ENCODE results near the gene LAMA2. TPM values are rescaled to one million over a fixed set of nuclear protein-coding genes. Genes with fewer than 3 reads are reported as not detected.

The LAMA2 gene
- total and polyA plus RNA-seq, 2 of the 13 experiments (the other 11 are each of a cell fraction or from before 2014, with no cell fraction given), result 0.11 to 0.28 TPM

DNA sequence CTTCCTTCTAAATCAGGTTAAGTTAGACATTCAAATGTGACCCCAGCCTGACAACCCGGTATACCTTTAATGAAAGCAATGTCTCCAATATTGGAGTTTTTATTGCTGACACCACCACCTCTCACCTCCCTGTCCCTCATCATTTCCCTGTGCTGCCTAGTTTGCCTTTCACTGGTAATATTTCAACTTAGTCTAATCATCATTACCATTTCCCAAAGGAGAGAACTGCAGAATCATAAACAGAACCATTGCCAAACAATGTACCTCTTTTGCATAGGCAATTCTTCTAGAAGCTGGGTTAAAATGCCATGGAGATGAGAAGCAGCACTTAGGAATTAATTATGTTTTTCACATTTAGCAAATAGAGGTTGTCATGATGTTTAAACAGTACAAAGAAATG, 370.3 kb downstream of the LAMA2 start:
- POLR2A ChIA-PET, result no interaction called here
- no peak for TF ChIP-seq DNMT1 (CRISPR knock-in tag; IDR thresholded peaks at IDR 0.05)
- TF ChIP-seq, protein P1, sequence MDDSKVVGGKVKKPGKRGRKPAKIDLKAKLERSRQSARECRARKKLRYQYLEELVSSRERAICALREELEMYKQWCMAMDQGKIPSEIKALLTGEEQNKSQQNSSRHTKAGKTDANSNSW (CRISPR knock-in tag; IDR thresholded peaks at IDR 0.05; ENCODE audit: borderline replicate concordance), result no peak
- TF ChIP-seq NRL (CRISPR knock-in tag; IDR thresholded peaks at IDR 0.05; ENCODE audit: borderline replicate concordance), result no peak
- no peak for TF ChIP-seq MIXL1 (CRISPR knock-in tag; IDR thresholded peaks at IDR 0.05)
- TF ChIP-seq GATAD2A (CRISPR knock-in tag; IDR thresholded peaks at IDR 0.05), result no peak
- TF ChIP-seq ETV5 (CRISPR knock-in tag; IDR thresholded peaks at IDR 0.05; ENCODE audit: borderline replicate concordance), result no peak
- no peak for TF ChIP-seq CREM (IDR thresholded peaks at IDR 0.05)
- TF ChIP-seq CREM (CRISPR knock-in tag; IDR thresholded peaks at IDR 0.05), result no peak
- TF ChIP-seq MTA3 (CRISPR knock-in tag; IDR thresholded peaks at IDR 0.05), result no peak
- TF ChIP-seq FOXP1 (IDR thresholded peaks at IDR 0.05), result no peak
- TF ChIP-seq FOXP1 (CRISPR knock-in tag; IDR thresholded peaks at IDR 0.05), result no peak
- in situ Hi-C loops (cut with HindIII; ENCODE audit: extremely low pct_ligation_motif_present, low pct_unique_long_range_greater_than_20kb) (no loop called here), intact Hi-C loops (cut with micrococcal nuclease; ENCODE audit: unreplicated experiment) (loop anchor here (2.0 to 10.0 kb wide), 2 partner anchors 1398 to 1646 kb away; no protein-coding TSS in a partner anchor)
- no peak overlapping the region for H3K27ac ChIP-seq (ENCODE audit: extremely low read length, insufficient read depth, low read length)
- H3K79me2 ChIP-seq (ENCODE audit: insufficient read depth, low read length), result no peaks in the 10 kb centered on the region
- H3K36me3 ChIP-seq (replicated peaks in 1 of 2; ENCODE audit: control insufficient read depth in 1 of 2, insufficient read depth in 2 of 2, low read length in 2 of 2), result no peaks in the 10 kb centered on the region
- 58% methylated on average over 1 of the region's 1 CpG for WGBS (ENCODE audit: low lambda C conversion rate)
- no TSS peak for BruUV-seq (replicated peaks)
- no peak for ATAC-seq
- no peaks in the 10 kb centered on the region for H4K20me1 ChIP-seq (ENCODE audit: insufficient read depth, low read length)
- DNase-seq (ENCODE audit: low spot score), result no peak
- no peaks in the 10 kb centered on the region for H3K9me3 ChIP-seq (ENCODE audit: low read length)
- no peak overlapping the region for H3K9ac ChIP-seq (ENCODE audit: insufficient read depth, low read depth, low read length)
- H2AFZ ChIP-seq (ENCODE audit: low read length), result no peak overlapping the region
- H3K4me1 ChIP-seq (ENCODE audit: insufficient read depth, low read length), result no peaks in the 10 kb centered on the region
- FAIRE-seq, result no peak
- H3K4me3 ChIP-seq (replicated peaks in 1 of 3; ENCODE audit: insufficient read depth in 1 of 3, low read depth in 2 of 3, low read length in 3 of 3), result no peak overlapping the region
- no peak overlapping the region for H3K4me2 ChIP-seq (ENCODE audit: low read depth, low read length)
- CTCF ChIA-PET (ENCODE audit: low intra/inter-chr PET ratio, low total read pairs), result no interaction called here
- no peaks in the 10 kb centered on the region for H3K27me3 ChIP-seq (ENCODE audit: control insufficient read depth in 1 of 2, insufficient read depth in 2 of 2, low read length in 2 of 2)

DNA sequence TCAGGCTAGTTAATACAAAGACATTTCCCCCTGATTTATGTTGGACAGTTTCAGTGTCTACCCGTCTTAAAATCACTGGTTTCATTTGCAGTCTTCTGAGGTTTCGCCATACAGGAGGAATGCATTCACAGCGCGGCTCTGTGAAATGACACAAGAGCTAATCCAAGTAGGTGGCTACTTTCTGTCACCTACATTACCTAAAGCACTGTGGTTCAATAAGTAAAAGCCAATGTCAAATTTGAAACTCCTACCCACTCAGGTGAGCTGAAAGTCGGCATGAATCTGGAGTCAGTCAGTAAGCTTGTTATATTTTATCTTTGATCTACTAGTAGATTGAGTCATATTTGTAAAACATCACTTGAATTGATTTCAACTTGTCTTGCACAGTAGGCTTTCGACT, 370.8 kb downstream of the LAMA2 start:
- CTCF ChIA-PET (ENCODE audit: low intra/inter-chr PET ratio, low total read pairs), result no interaction called here
- intact Hi-C loops (cut with micrococcal nuclease; ENCODE audit: unreplicated experiment), result loop anchor here (2.0 to 10.0 kb wide), 2 partner anchors 1399 to 1647 kb away; no protein-coding TSS in a partner anchor

More for the DNA sequence above, 370.8 kb downstream of the LAMA2 start:
- no peak for FAIRE-seq
- no peaks in the 10 kb centered on the region for H4K20me1 ChIP-seq (ENCODE audit: insufficient read depth, low read length)
- H2AFZ ChIP-seq (ENCODE audit: low read length), result no peak overlapping the region
- no peak overlapping the region for H3K4me3 ChIP-seq (replicated peaks in 1 of 3; ENCODE audit: insufficient read depth in 1 of 3, low read depth in 2 of 3, low read length in 3 of 3)
- in situ Hi-C loops (cut with HindIII; ENCODE audit: extremely low pct_ligation_motif_present, low pct_unique_long_range_greater_than_20kb), result no loop called here
- H3K9me3 ChIP-seq (ENCODE audit: low read length), result no peaks in the 10 kb centered on the region
- H3K4me1 ChIP-seq (ENCODE audit: insufficient read depth, low read length), result no peaks in the 10 kb centered on the region
- H3K9ac ChIP-seq (ENCODE audit: insufficient read depth, low read depth, low read length), result no peak overlapping the region
- DNase-seq (ENCODE audit: low spot score), result no peak
- POLR2A ChIA-PET, result no interaction called here
- no peaks in the 10 kb centered on the region for H3K36me3 ChIP-seq (replicated peaks in 1 of 2; ENCODE audit: control insufficient read depth in 1 of 2, insufficient read depth in 2 of 2, low read length in 2 of 2)
- TF ChIP-seq ZNF652 (CRISPR knock-in tag; IDR thresholded peaks at IDR 0.05; ENCODE audit: borderline replicate concordance, low read depth), result no peak
- TF ChIP-seq ONECUT2 (CRISPR knock-in tag; IDR thresholded peaks at IDR 0.05), result no peak
- no peak for TF ChIP-seq ZNF10 (CRISPR knock-in tag; IDR thresholded peaks at IDR 0.05; ENCODE audit: borderline replicate concordance, low read depth)
- TF ChIP-seq, protein P2, sequence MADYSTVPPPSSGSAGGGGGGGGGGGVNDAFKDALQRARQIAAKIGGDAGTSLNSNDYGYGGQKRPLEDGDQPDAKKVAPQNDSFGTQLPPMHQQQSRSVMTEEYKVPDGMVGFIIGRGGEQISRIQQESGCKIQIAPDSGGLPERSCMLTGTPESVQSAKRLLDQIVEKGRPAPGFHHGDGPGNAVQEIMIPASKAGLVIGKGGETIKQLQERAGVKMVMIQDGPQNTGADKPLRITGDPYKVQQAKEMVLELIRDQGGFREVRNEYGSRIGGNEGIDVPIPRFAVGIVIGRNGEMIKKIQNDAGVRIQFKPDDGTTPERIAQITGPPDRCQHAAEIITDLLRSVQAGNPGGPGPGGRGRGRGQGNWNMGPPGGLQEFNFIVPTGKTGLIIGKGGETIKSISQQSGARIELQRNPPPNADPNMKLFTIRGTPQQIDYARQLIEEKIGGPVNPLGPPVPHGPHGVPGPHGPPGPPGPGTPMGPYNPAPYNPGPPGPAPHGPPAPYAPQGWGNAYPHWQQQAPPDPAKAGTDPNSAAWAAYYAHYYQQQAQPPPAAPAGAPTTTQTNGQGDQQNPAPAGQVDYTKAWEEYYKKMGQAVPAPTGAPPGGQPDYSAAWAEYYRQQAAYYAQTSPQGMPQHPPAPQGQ (CRISPR knock-in tag; IDR thresholded peaks at IDR 0.05; ENCODE audit: borderline replicate concordance), result no peak
- no peak for TF ChIP-seq FOXA3 (CRISPR knock-in tag; IDR thresholded peaks at IDR 0.05)
- no peak for TF ChIP-seq NAIF1 (CRISPR knock-in tag; IDR thresholded peaks at IDR 0.05; ENCODE audit: borderline replicate concordance)
- ATAC-seq, result no peak
- no peak overlapping the region for H3K4me2 ChIP-seq (ENCODE audit: low read depth, low read length)
- no peak overlapping the region for H3K27ac ChIP-seq (ENCODE audit: extremely low read length, insufficient read depth, low read length)
- H3K79me2 ChIP-seq (ENCODE audit: insufficient read depth, low read length), result no peaks in the 10 kb centered on the region
- no peaks in the 10 kb centered on the region for H3K27me3 ChIP-seq (ENCODE audit: control insufficient read depth in 1 of 2, insufficient read depth in 2 of 2, low read length in 2 of 2)
- no TSS peak for BruUV-seq (replicated peaks)
- 7% methylated on average over 6 of the region's 6 CpGs for WGBS (ENCODE audit: low lambda C conversion rate)

Measured in HepG2 (cell line).